Pancreas (tissue), 10 donors: ENCODE data around the gene PTPRR. TPM values are rescaled to one million over a fixed set of nuclear protein-coding genes. Genes with fewer than 3 reads are reported as not detected.

Experiments used
- ATAC-seq, 4 donors: fragments of 200-7000 bp; cut with Tn5 transposase; one replicate each; pipeline versions ENCODE4 v1.8.0 to v1.9.1; 2020; ENCODE audit warnings: mild to moderate bottlenecking in 4 of 4, moderate library complexity in 4 of 4
- DNase-seq, 6 donors: peaks; one replicate each; pipeline ENCODE4 v3.0.0-alpha.2; 2020
- FAIRE-seq: peaks from 2 replicates; lab custom pipeline; 2012; peaks lifted over from hg19 to GRCh38; lab: Jason Lieb, UNC
- H3K27ac ChIP-seq, 4 donors: fragments of 200-600 bp; sonication (generic); 1 replicate in 3 of 4; 2 replicates in 1 of 4; pipeline versions ENCODE4 v1.5.0 to v1.8.0; 2020
- H3K27me3 ChIP-seq, 4 donors: fragments of 200-600 bp; one replicate each; pipeline ENCODE4 v1.8.0; 2021
- H3K36me3 ChIP-seq, 3 donors: fragments of 200-600 bp; sonication (generic) in 1 of 3; one replicate each; pipeline versions ENCODE4 v1.5.0 to v1.8.0; 2020 to 2021
- H3K4me1 ChIP-seq, 3 donors: fragments of 200-600 bp; one replicate each; pipeline ENCODE4 v1.8.0; 2021
- H3K4me3 ChIP-seq, 4 donors: fragments of 200-600 bp; sonication (generic) in 2 of 4; one replicate each; pipeline versions ENCODE4 v1.5.0 to v1.8.0; 2020 to 2021
- H3K9me3 ChIP-seq, 4 donors: fragments of 200-600 bp; one replicate each; pipeline ENCODE4 v1.8.0; 2021
- CTCF ChIP-seq, 4 donors: fragments of 200-600 bp; sonication (generic) in 3 of 4; IDR thresholded peaks; one replicate each; pipeline versions ENCODE4 v1.5.0 to v1.8.0; 2021; ENCODE audit warnings: antibody characterized with exemption in 4 of 4
- WGBS, 2 donors: extraction: QIAGEN DNeasy Blood & Tissue Kit; methylation state at CpG; one replicate each; pipeline ENCODE4 v1.1.7; 2013; 5-methylcytosine and 5-hydroxymethylcytosine counted together
- intact Hi-C, 3 donors: fragments of 100-400 bp; cut with DNase I; formaldehyde crosslinking; loops; one replicate each; pipeline versions ENCODE4 v1.11.1 to v1.14.2; 2022
- polyA plus RNA-seq, 2 donors: library from polyadenylated mRNA; stranded (reverse); fragments of 200-250 nt; gene quantifications; one replicate each; pipeline ENCODE4 v1.2.3, GENCODE V29; 2013
- total RNA-seq, 6 donors: library from RNA; stranded (reverse); fragmentation: NEBNext Ultra II Directional in 4 of 6; extraction: Animal tissue kit (Norgen Biotek cat#: 25700) in 4 of 6; gene quantifications; one replicate each; pipeline versions ENCODE4 v1.2.1 to v1.2.4, GENCODE V29; 2021 to 2023
- donor health status: healthy with polysubstance abuse.
- donor health status: DM: no; HTN: no; CAD: no; lungs with moderate emphysema.
- donor health status: DM: no; HTN: no; CAD: no.
- donor health status: control.
- donor health status: control.
- donor health status: Bipolar disorder and iron deficiency.
- donor health status: DM: yes; HTN: yes; CAD: no.
- donor health status: DM: no; HTN: no; CAD: no.
- donor health status: DM: no; HTN: no; CAD: no.
- donor health status: DM: yes; HTN: yes; CAD: no.

Gene PTPRR
- total and polyA plus RNA-seq, 8 donors: 0.14 to 0.72 (median 0.23) TPM; not detected in 3

- no peaks in the 10 kb centered on the region for H3K9me3 ChIP-seq
- no peak for FAIRE-seq
- no peaks in the 10 kb centered on the region for H3K36me3 ChIP-seq
- WGBS, 2 donors: 27 to 46% methylated on average over 2 of the region's 2 CpGs
- no peak for DNase-seq
- no peak for ATAC-seq
- intact Hi-C loops: no loop called here
- H3K4me1 ChIP-seq: no peaks in the 10 kb centered on the region
- no peak for TF ChIP-seq CTCF (IDR thresholded peaks at IDR 0.05)
- H3K27ac ChIP-seq: no peak overlapping the region
- no peaks in the 10 kb centered on the region for H3K27me3 ChIP-seq
- no peak overlapping the region for H3K4me3 ChIP-seq
Observed at GRCh38 chr12:70706611-70707010, 213.9 kb downstream of the PTPRR start.

GRCh38 chr12:70698345-70698744 lies 222.2 kb downstream of the PTPRR start:
- H3K27ac ChIP-seq: no peak overlapping the region
- H3K36me3 ChIP-seq: no peaks in the 10 kb centered on the region
- no peak for TF ChIP-seq CTCF (IDR thresholded peaks at IDR 0.05)
- no peak for DNase-seq
- no peaks in the 10 kb centered on the region for H3K9me3 ChIP-seq
- no peak for ATAC-seq
- no peak overlapping the region for H3K4me3 ChIP-seq
- FAIRE-seq: no peak
- H3K27me3 ChIP-seq: no peaks in the 10 kb centered on the region
- intact Hi-C loops: no loop called here
- 88 to 89% methylated on average over 1 of the region's 1 CpG for WGBS, 2 donors
- H3K4me1 ChIP-seq: no peaks in the 10 kb centered on the region

- TF ChIP-seq CTCF (IDR thresholded peaks at IDR 0.05): no peak
- intact Hi-C loops: no loop called here
- H3K4me3 ChIP-seq: no peak overlapping the region
- DNase-seq (no peak), ATAC-seq (no peak), FAIRE-seq (no peak)
- H3K9me3 ChIP-seq: no peaks in the 10 kb centered on the region
- 52 to 59% methylated on average over 3 of the region's 3 CpGs for WGBS, 2 donors
- no peaks in the 10 kb centered on the region for H3K36me3 ChIP-seq
- no peaks in the 10 kb centered on the region for H3K27me3 ChIP-seq
- H3K27ac ChIP-seq: no peak overlapping the region
- no peaks in the 10 kb centered on the region for H3K4me1 ChIP-seq
Observed at GRCh38 chr12:70695361-70696023, 225.0 kb downstream of the PTPRR start.

GRCh38 chr12:70692681-70693288 lies 227.8 kb downstream of the PTPRR start:
- H3K36me3 ChIP-seq: no peaks in the 10 kb centered on the region
- ATAC-seq (no peak), DNase-seq (no peak), FAIRE-seq (no peak)
- TF ChIP-seq CTCF (IDR thresholded peaks at IDR 0.05): peak in 3 of 4 donors; percentile 11 to 15 (median 12)
- no peaks in the 10 kb centered on the region for H3K9me3 ChIP-seq
- H3K27me3 ChIP-seq: no peaks in the 10 kb centered on the region
- H3K27ac ChIP-seq: no peak overlapping the region
- intact Hi-C loops: no loop called here
- H3K4me3 ChIP-seq: no peak overlapping the region
- no peaks in the 10 kb centered on the region for H3K4me1 ChIP-seq

GRCh38 chr12:70691018-70691672 lies 229.4 kb downstream of the PTPRR start:
- FAIRE-seq (no peak), ATAC-seq (no peak), DNase-seq (no peak)
- Histone ChIP-seq H3K36me3 (no peaks in the 10 kb centered on the region), H3K4me3 (no peak overlapping the region), H3K27me3 (no peaks in the 10 kb centered on the region), H3K9me3 (no peaks in the 10 kb centered on the region), H3K27ac (no peak overlapping the region), H3K4me1 (no peaks in the 10 kb centered on the region)
- 71 to 85% methylated on average over 5 of the region's 5 CpGs for WGBS, 2 donors
- intact Hi-C loops: no loop called here
- TF ChIP-seq CTCF (IDR thresholded peaks at IDR 0.05): no peak
